Heart left ventricle (tissue), 16 donors: Measurements from ENCODE around the gene ZNF669. TPM values are rescaled to one million over a fixed set of nuclear protein-coding genes. Genes with fewer than 3 reads are reported as not detected.
A peak's percentile ranks its signal among the peaks of the same experiment; 100 is the strongest.

ENCODE experiments used
- ATAC-seq, 4 donors: fragments of 200-7000 bp; cut with Tn5 transposase; one replicate each; pipeline ENCODE4 v1.9.1; 2020 to 2022; ENCODE audit warnings: moderate library complexity in 4 of 4, mild to moderate bottlenecking in 3 of 4, moderate number of reproducible peaks in 1 of 4
- DNase-seq, 5 donors: peaks; one replicate each; pipeline ENCODE4 v3.0.0-alpha.2; 2020
- H3K27ac ChIP-seq, 12 donors: fragments of 200-600 bp; sonication (generic) in 4 of 12; one replicate each; pipeline versions ENCODE4 v1.5.0 to v1.8.0; 2016 to 2022; ENCODE audit warnings: mild to moderate bottlenecking in 2 of 12
- H3K27me3 ChIP-seq, 9 donors: fragments of 200-600 bp; sonication (generic) in 2 of 9; one replicate each; pipeline versions ENCODE4 v1.5.1 to v1.8.0; 2016 to 2022; ENCODE audit warnings: mild to moderate bottlenecking in 3 of 9
- H3K36me3 ChIP-seq, 9 donors: fragments of 200-600 bp; sonication (generic) in 2 of 9; one replicate each; pipeline versions ENCODE4 v1.5.0 to v1.8.0; 2018 to 2022; ENCODE audit warnings: mild to moderate bottlenecking in 2 of 9
- H3K4me1 ChIP-seq, 12 donors: fragments of 200-600 bp; sonication (generic) in 4 of 12; one replicate each; pipeline versions ENCODE4 v1.5.0 to v1.8.0; 2016 to 2022; ENCODE audit warnings: mild to moderate bottlenecking in 3 of 12
- H3K4me3 ChIP-seq, 12 donors: fragments of 200-600 bp; sonication (generic) in 4 of 12; one replicate each; pipeline versions ENCODE4 v1.5.0 to v1.8.0; 2017 to 2022; ENCODE audit warnings: mild to moderate bottlenecking in 9 of 12, moderate library complexity in 4 of 12
- H3K9me3 ChIP-seq, 12 donors: fragments of 200-600 bp; sonication (generic) in 4 of 12; one replicate each; pipeline versions ENCODE4 v1.5.0 to v1.8.0; 2016 to 2022; ENCODE audit warnings: mild to moderate bottlenecking in 1 of 12
- CTCF ChIP-seq, 12 donors: fragments of 200-600 bp; sonication (generic) in 4 of 12; IDR thresholded peaks; one replicate each; pipeline versions ENCODE4 v1.5.0 to v1.8.0; 2018 to 2022; ENCODE audit warnings: antibody characterized with exemption in 12 of 12, mild to moderate bottlenecking in 5 of 12
- POLR2A ChIP-seq, 2 donors: fragments of 450-650 bp; IDR thresholded peaks; one replicate each; pipeline ENCODE4 v1.6.1; 2017; ENCODE audit warnings: antibody characterized with exemption in 2 of 2, mild to moderate bottlenecking in 2 of 2, moderate library complexity in 2 of 2
- WGBS, 4 donors: extraction: QIAGEN DNeasy Blood & Tissue Kit in 2 of 4; methylation state at CpG; one replicate each; pipeline versions ENCODE4 v1.1.5 to v1.1.7; 2013 to 2018; 5-methylcytosine and 5-hydroxymethylcytosine counted together
- intact Hi-C, 10 donors: fragments of 100-400 bp; cut with DNase I; formaldehyde crosslinking; loops; one replicate each; pipeline versions ENCODE4 v1.11.1 to v1.14.2; 2022
- polyA plus RNA-seq, 2 donors: library from polyadenylated mRNA; stranded (reverse); fragments of 200-250 nt; gene quantifications; one replicate each; pipeline ENCODE4 v1.2.3, GENCODE V29; 2013
- total RNA-seq, 9 donors: library from RNA; depleted of rRNA in 2 of 9; stranded (reverse); fragments of >200 nt in 2 of 9; fragmentation: NEBNext Ultra II Directional in 3 of 9; extraction: Animal tissue kit (Norgen Biotek cat#: 25700) in 3 of 9; gene quantifications; one replicate each; pipeline versions ENCODE4 v1.1.0 to v1.2.4, GENCODE V29; 2016 to 2023
- donor health status: ischemic (EF 13 %, LVEDD 7.1; RV severe dilation, severe dysfunction).
- donor health status: healthy with polysubstance abuse.
- donor health status: DM: no; HTN: yes; CAD: no.
- donor health status: DM: no; HTN: no; CAD: no.
- donor health status: ischemic (EF 25% LVEDD 6.9; RV normal size, moderate dysfunction).
- donor health status: ischemic (EF 25% LVEDD 5.7; RV mildly dilated, moderate dysfunction).
- donor health status: healthy.
- donor health status: DM: yes; HTN: yes; CAD: no.
- donor health status: ischemic (EF 35%, LVEDD 5.7; RV mildly dilated, moderate dysfunction).
- donor health status: nonischemic (EF 11% LVEDD 7.7; RV severe dilation, severe dysfunction).
- donor health status: DM: yes; HTN: yes; CAD: no.
- donor health status: PGD.
- donor health status: ischemic (EF 29% LVEDD 5.4; RV normal size, mild dysfunction).
- donor health status: nonischemic (EF 23%, LVEDD 6.1; RV moderate dilation, normal function).

The ZNF669 gene
- total and polyA plus RNA-seq, 11 donors: 1.5 to 5.4 (median 3.2) TPM

GRCh38 chr1:247111259-247111699 lies 7.1 kb upstream of the ZNF669 start:
- 0 to 1% (median 0%) methylated on average over 3 to 62 of the region's 62 CpGs for WGBS, 4 donors
- H3K4me3 ChIP-seq: peak overlapping the region; percentile 51 to 89 (median 72)
- no peaks in the 10 kb centered on the region for H3K36me3 ChIP-seq
- TF ChIP-seq CTCF (IDR thresholded peaks at IDR 0.05) (no peak), POLR2A (IDR thresholded peaks at IDR 0.05) (no peak)
- no peaks in the 10 kb centered on the region for H3K9me3 ChIP-seq
- peaks cover 0 to 16% (median 0%) of the 10 kb centered on the region in 9 donors for H3K27me3 ChIP-seq
- peak overlapping the region in 11 of 12 donors; percentile 61 to 88 (median 76) for H3K27ac ChIP-seq
- peaks cover 0 to 26% (median 11%) of the 10 kb centered on the region in 12 donors for H3K4me1 ChIP-seq
- DNase-seq: no peak
- intact Hi-C loops: loop anchor here in 2 of 10 donors (5.0 kb wide), 2 partner anchors 101 to 221 kb away; partner anchors contain the start of gene ZNF496 (in 1 of the 2)
- peak in 3 of 4 donors; percentile 6 to 54 (median 25) for ATAC-seq

- Histone ChIP-seq H3K27ac (peak overlapping the region in 10 of 12 donors; percentile 61 to 88 (median 76)), H3K4me1 (peaks cover 0 to 26% (median 11%) of the 10 kb centered on the region in 12 donors)
These were observed 6.6 kb upstream of the ZNF669 start for GRCh38 chr1:247110627-247111258.

GRCh38 chr1:247107694-247108093 lies 3.5 kb upstream of the ZNF669 start:
- H3K27ac ChIP-seq: no peak overlapping the region
- whole genome bisulfite sequencing, 4 donors: 79 to 86% (median 83%) methylated on average over 7 of the region's 7 CpGs
- intact Hi-C loops: loop anchor here in 2 of 10 donors (10.0 kb wide), 2 partner anchors 107 to 173 kb away; partner anchors contain the start of gene AHCTF1 (in 1 of the 2)
- peaks cover 0 to 34% (median 23%) of the 10 kb centered on the region in 12 donors for H3K4me1 ChIP-seq
- no peak for ATAC-seq
- no peaks in the 10 kb centered on the region for H3K36me3 ChIP-seq
- peaks cover 0 to 6% (median 0%) of the 10 kb centered on the region in 12 donors for H3K9me3 ChIP-seq
- TF ChIP-seq POLR2A (IDR thresholded peaks at IDR 0.05): no peak
- no peak overlapping the region for H3K4me3 ChIP-seq
- no peak for DNase-seq
- peaks cover 0 to 16% (median 0%) of the 10 kb centered on the region in 9 donors for H3K27me3 ChIP-seq

More at GRCh38 chr1:247110627-247111258, 6.6 kb upstream of the ZNF669 start:
- DNase-seq: no peak
- intact Hi-C loops: loop anchor here in 2 of 10 donors (5.0 kb wide), 2 partner anchors 102 to 222 kb away; partner anchors contain the start of gene ZNF496 (in 1 of the 2)
- no peaks in the 10 kb centered on the region for H3K36me3 ChIP-seq
- peak overlapping the region; percentile 51 to 89 (median 72) for H3K4me3 ChIP-seq
- H3K27me3 ChIP-seq: peaks cover 0 to 16% (median 0%) of the 10 kb centered on the region in 9 donors
- TF ChIP-seq CTCF (IDR thresholded peaks at IDR 0.05): no peak
- TF ChIP-seq POLR2A (IDR thresholded peaks at IDR 0.05): no peak
- H3K9me3 ChIP-seq: no peaks in the 10 kb centered on the region
- 20 to 26% (median 22%) methylated on average over 25 to 30 of the region's 30 CpGs for WGBS, 4 donors
- ATAC-seq: no peak

- TF ChIP-seq POLR2A (IDR thresholded peaks at IDR 0.05) (no peak), CTCF (IDR thresholded peaks at IDR 0.05) (no peak)
- peaks cover 0 to 5% (median 0%) of the 10 kb centered on the region in 9 donors for H3K27me3 ChIP-seq
- DNase-seq (no peak), ATAC-seq (no peak)
- H3K36me3 ChIP-seq: peaks cover 0 to 12% (median 11%) of the 10 kb centered on the region in 9 donors
- peaks cover 0 to 23% (median 8%) of the 10 kb centered on the region in 12 donors for H3K9me3 ChIP-seq
- H3K27ac ChIP-seq: no peak overlapping the region
- intact Hi-C loops: loop anchor here in 3 of 10 donors (2.0 to 10.0 kb wide), 3 partner anchors 27 to 171 kb away; partner anchors contain the start of genes ZNF670 (in 2 of the 3) and AHCTF1 (in 1 of the 3)
- no peak overlapping the region for H3K4me3 ChIP-seq
- H3K4me1 ChIP-seq: peaks cover 0 to 24% (median 20%) of the 10 kb centered on the region in 12 donors
- WGBS, 4 donors: 89 to 94% (median 92%) methylated on average over 15 of the region's 15 CpGs
These were observed 1.8 kb upstream of the ZNF669 start for GRCh38 chr1:247105966-247106365.
